GM21423 (cell line): ENCODE data around the gene KIF26B.

Experiments
- ATAC-seq: cut with Tn5 transposase; IDR thresholded peaks from one replicate; pipeline ENCODE4 v1.9.1; 2021; ENCODE audit warnings: mild to moderate bottlenecking, moderate library complexity; ENCODE audit not compliant: unreplicated experiment

Gene KIF26B

DNA sequence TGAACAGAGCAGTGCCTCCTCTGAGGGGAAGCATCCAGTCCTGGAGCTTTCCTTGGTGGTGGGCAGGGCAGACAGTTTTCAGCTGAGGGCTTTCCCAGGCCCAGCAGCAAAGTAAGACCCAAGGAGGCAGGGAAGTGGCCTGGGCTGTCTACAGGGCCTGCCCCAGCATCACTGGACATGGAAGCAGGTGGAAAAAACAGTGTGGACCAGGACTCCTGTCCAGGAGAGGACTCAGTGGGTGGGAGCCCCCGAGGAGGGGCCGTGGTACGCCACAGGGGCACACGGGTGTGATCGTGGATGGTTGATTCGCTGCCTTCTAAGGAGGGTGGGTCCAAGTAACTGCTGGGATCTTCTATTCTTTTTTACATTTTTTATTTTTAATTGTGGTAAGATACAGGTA is 387.6 kb downstream of the KIF26B start:
- no peak for ATAC-seq

DNA sequence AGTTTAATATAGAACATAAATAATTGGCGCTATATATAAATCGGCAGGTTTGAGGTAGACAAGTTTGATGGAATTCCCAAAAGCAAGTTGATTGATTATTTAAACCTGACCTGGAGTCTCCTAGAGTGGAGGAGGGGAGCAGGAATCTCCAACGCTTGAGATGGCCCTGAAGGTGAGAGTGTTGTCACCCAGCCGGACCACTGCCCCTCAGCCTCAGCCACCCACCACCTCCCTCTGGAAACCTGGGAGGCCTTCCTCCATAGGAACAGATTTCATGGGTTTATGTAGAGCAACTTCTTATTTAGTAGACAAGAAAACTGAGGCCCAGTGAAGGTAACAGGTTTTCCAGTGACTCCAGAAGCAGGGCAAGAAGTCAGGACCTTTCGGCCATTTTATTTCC is 389.5 kb downstream of the KIF26B start:
- no peak for ATAC-seq

DNA sequence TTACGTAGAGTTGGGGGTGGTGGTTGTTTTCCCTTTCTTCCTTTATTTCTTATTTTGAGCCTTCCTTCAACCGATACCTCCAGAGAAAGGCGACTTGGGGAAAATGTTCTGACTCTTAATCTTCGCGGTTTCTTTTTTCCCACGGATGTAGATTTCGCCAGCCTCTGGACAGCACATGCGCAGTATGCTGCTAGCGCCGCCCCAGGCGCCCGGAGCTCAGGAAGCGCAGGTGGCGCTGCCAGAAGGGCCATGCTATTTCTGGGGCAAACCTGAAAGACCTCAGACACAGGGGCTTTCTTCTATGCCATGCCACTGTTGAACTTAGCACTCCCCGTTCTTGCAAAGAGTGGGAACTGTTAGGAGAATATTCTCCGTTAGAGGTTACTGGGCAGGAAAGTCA is 392.1 kb downstream of the KIF26B start:
- no peak for ATAC-seq

DNA sequence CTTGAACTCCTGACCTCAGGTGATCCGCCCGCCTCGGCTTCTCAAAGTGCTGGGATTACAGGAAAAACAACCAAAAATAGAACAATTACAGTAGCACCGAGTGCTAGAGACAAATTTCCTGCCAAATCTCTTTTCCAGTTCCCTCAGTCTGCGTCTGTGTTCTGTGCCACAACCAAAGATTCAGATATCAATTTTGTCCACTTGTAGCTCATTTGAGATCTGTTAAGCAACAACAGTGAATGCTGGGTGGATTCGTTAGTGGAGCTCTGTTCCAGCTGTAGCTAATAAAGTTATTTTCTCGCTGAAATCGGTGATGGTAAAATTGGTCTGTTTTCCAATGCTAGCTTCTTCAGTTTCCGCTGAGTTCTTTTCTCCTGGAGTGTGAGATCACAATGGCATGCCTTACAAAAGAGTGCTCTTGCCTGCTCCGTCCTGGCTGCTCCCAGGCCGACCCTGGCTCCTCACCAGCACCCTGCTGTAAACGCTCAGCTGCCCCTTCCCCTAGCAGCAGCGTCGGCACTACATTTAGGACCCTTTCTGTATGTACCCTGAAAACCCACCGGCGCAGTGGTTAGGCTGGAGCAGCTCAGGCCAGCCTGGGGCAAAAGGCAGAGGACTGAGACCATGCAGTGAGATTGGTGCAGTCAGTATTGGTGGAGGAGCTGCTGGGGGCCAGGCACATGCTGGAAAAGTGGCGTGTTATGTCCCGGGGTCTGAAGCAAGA is 395.4 kb downstream of the KIF26B start:
- no peak for ATAC-seq

DNA sequence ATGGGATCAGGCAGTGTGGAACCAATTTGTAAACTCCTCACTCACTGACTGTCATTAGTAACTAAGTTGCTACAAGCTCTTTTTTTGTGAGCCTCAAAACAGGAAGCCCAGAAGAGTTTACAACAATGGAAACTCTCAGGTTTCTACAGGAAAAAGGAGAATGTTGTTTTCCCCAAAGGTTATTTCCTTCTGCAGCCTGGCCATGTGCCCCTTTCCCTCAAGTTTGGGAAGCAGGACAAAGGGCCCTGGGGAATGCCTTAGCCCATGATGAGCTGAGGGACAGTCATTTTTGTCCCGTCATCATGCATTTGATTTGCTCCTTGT is 395.9 kb downstream of the KIF26B start:
- no peak for ATAC-seq

DNA sequence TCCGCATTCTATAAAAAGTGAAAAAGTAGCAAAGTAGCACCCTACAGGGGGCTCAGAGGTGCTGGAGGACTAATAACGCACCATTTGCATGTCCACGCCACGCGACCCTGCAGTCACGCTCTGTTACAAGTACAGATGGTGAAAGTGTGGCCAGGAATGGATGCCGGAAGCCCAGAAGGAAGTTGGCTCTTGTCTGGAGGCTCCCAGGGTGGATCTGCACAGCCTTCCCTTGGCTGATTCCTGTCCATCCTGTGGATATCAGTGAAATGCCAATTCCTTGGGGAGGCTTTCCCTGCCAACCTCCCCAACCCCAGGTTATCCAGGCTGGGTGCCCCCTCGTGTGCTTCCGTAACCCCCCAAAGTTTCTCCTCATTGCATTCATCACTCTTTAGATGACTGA is 396.8 kb downstream of the KIF26B start:
- no peak for ATAC-seq

DNA sequence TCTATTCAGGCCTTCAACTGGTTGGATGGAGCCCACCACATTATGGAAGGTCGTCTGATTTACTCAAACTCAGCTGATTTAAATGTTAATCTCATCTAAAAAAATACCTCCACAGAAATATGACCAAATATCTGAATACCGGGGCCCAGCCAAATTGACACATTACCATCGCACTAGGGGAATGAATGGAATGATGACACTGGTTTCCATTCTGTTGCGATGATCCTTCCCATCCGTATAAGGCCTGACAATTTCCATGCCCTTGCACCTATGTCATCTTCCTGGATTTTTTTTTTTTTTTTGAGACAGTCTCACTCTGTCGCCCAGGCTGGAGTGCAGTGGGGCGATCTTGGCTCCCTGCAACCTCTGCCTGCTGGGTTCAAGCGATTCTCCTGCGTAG is 397.5 kb downstream of the KIF26B start:
- ATAC-seq, result no peak

DNA sequence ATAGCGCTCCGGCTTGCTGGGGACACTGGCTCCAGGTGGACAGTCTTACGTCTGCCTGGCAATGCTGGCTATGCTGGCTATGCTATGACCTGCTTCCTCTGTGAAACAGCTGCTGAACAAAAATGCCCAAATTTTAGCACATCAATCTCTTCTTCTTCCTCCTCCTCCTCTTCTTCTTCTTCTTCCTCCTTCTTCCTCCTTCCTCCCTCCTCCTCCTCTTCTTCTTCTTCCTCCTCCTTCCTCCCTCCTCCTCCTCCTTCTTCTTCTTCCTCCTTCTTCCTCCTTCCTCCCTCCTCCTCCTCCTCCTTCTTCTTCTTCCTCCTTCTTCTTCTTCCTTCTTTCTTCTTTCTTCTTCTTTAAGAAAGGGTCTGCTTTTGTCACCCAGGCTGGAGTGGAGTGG is 401.3 kb downstream of the KIF26B start:
- no peak for ATAC-seq

DNA sequence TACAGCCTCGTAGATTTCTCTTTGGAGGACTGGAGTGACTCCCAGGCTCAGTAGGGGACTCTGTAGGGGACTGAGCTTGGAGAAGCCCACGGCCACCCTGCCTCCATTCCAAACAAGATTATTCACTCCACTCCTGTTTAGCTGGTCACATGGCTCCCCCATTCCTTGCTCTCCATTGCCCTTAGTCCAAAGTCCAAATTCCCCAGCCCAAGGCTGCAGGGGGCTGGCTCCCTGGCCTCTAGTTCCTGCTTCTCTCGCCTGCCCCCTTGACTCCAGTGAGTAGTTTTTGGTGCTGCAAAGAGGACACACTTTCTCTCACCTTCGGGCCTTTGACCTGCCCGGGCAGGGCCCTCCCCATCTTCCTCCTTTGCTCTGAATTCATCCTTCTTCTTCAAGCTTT is 403.3 kb downstream of the KIF26B start:
- ATAC-seq, result no peak

DNA sequence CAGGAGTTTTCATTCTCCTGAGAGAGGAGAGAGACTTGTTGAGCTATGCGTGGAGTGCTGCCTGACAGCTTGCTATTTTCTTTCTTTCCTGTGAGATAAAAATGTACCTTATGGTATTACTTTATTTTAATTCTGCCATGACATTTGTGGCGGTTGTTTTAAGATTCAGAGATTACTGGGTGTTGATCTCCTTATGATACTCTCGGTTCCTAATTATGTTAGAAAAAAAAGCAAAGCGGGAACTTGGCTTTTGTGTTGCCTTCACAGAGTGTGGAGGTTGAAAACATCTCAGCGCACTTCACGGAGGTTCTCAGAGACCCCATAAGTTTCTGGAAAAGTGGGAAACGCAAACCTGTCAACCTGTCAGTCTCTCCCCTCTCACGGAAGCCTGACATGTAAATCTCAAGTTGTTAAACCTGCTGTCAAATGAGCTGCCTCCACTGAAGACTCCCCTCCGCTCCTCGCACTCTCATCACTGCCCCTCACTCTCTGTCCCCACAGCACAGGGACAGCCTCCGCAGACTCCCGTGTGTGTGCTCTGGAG is 405.6 kb downstream of the KIF26B start:
- ATAC-seq, result no peak

DNA sequence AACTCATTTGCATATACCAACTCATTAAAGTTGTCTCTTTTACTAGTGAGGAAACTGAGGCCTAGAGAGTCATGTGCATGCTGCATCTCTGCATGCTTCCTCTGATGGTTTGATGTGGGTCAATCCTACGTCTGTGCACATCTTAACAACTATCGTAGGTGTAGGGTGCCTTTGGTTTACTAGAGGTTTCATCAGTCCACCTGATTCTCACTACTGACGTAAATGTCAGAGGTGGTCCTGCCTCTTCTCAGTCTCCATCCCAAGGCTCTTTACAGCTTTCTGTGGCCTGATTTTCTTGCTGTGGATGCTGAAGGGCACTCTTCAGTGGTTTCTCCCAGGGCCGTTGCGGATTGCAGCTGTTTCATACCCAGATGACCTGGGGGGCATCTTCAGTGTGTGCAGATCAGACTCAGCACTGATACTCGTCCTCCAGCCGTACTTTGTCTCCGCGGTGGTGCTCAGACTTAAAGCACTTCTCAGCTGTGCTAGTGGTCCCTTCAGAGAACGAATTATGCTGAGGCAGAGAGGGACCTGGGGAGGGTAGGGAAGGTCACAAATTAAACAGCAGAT is 407.0 kb downstream of the KIF26B start:
- no peak for ATAC-seq

DNA sequence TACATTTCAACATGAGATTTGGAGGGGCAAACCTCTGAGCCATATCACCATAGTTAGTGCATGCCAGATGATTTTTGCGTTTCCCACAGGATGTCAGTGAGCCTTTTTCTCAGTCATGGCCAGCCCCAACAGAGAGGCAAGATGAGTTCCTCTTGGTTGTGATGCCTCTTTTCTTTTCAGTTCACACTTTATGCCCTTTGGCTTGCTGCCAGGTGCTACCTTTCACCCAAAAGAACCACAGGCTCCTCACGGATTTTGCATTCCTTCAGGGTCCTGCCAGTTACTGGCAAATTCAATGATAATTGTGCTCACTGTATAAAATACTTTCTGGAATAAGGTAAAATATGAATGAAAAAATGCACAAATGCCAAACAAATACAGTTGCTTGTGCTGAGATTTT is 411.3 kb downstream of the KIF26B start:
- ATAC-seq, result no peak

DNA sequence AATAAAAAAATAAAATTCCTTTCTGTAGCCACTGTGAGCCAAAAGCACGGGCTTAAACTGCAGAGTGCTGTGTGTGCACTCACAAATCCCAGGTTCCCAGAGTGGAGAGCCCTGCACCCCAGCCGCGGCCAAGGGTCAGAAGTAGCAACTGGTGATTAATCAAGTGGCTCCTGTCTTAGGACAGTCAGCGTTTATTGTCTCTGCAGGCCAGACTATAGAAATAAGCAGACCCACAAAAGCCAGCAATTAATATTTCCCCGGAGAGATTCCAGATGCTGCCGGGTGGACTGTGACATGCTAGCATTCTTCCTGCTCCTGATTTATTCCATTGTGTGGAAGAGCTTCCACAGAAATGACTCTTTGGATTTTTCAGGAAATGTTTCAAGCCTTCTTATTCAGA is 412.2 kb downstream of the KIF26B start:
- ATAC-seq, result no peak

DNA sequence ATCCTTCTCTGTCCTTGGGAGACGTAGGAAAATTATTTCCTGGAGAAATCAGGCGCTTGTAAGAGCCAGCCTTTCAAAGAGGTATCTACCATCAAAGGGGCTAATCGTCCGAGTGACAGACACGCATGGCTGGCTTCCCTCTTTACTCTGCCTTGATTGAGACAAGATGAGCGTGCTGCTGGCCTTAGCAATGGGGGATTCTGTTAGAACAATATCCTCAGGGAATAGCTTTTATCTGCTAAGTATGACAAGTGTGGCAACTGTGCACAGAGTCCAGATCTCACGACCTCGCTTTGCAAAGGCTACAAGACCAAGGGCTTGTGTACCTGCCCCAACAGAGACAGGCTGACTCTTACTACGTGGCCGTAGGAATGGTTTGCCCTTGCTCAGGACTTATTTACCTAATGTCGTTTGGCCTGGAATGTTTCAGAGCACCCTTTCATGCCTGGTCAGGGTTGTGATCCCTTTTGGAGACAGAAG is 417.1 kb downstream of the KIF26B start:
- no peak for ATAC-seq

DNA sequence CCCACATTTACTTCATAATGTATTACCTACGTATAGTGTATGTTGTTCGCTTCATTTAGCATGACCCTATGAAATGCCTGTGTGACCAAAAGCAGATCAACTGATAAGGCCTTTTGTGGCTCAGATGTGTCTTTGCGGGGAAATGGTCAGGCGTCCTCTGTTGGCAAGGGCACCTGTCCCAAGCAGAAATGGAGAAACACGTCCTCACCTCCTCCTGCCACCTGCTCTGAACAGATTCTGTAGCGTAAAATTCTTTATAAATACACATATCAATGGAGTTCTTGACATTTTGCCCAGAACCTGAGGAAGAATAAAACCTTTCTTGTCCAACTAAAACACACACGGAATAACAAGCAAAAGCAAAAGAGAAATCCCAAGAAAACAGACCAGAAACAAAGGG is 417.9 kb downstream of the KIF26B start:
- no peak for ATAC-seq

DNA sequence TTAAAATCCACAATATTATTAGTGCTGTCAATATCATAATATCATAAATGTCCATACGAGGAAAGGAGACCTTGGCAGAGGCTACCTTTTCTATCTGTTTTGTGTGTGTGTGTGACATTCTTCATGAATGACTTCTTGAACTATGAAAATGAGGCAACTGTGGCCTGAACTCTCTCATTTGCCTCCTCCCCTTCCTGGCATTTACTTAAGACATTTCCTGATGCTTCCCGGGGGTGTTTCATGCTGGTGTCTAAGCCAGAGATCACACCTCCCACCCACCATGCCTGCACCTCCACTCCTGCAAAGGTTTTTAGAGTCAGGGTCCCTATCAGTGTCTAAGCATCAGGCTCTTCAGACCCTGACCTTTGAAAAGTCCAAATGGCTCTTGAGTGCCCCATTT is 420.9 kb downstream of the KIF26B start:
- ATAC-seq, result no peak

DNA sequence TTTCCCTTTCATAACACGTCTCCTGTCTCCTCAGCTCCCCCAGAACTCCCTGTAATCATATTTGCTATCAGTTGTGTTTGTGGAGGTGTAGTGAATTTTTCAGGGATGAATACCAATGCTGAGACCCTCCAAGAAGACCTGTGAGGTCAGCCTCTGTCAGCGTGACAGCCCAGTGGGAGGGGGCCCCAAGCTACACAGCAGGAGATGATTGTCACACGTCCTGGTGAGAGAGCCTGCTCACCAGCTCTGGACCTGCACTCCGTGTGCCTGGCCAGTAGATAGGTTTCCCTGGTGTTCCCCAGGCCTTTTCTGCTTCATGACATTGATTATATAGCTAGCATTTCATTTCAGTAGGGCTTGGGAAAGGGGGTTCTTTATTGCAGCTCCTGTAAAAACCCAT is 421.5 kb downstream of the KIF26B start:
- ATAC-seq, result no peak

DNA sequence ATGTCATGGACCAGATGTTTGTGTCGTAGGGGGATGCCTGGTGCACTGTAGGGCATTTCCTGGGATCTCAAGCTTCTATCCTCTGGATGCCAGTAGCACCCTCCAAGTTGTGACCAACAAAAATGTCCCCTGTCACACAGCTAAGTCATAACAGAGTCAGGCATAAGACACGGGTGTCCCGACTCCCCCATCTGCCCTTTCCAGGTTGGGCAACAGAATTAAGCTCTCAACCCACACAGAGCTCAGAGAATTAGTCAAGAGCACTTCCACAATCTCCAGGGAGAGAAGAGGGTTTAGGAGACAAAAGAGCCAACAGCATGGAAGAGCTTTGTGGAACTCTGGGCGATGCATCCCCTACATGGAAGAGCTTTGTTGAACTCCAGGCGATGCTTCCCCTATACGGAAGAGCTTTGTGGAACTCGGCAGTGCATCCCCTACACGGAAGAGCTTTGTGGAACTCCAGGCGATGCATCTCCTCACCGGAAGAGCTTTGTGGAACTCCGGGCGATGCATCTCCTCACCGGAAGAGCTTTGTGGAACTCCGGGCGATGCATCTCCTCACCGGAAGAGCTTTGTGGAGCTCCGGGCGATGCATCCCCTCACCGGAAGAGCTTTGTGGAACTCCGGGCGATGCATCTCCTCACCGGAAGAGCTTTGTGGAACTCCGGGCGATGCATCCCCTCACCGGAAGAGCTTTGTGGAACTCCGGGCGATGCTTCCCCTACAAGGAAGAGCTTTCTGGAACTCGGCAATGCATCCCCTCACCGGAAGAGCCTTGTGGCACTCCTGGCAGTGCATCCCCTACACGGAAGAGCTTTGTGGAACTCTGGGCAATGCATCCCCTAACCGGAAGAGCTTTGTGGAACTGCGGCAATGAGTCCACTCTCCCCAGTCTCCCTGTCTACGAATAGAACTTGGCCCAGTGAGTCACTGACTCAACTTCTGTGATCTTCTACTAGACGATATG is 422.7 kb downstream of the KIF26B start:
- no peak for ATAC-seq

DNA sequence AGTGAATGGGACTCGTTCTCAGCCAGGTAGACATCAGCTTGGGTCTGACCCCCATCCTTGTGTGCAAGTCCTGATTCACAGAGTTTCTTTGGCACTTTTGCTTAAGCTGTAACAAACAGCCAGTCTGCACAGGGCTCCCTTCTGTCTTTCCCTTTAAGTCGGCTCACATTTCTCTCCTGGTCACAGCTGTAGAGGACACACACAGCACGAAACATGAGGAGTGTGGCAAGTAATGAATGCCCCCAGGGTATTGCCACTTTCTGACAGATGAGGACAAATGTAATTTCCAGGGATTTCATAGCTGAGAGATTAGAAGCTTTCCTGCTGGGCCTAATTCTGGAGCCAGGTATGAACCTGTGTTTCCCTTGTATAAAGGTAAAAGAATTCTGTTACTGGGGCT is 423.5 kb downstream of the KIF26B start:
- ATAC-seq, result no peak

DNA sequence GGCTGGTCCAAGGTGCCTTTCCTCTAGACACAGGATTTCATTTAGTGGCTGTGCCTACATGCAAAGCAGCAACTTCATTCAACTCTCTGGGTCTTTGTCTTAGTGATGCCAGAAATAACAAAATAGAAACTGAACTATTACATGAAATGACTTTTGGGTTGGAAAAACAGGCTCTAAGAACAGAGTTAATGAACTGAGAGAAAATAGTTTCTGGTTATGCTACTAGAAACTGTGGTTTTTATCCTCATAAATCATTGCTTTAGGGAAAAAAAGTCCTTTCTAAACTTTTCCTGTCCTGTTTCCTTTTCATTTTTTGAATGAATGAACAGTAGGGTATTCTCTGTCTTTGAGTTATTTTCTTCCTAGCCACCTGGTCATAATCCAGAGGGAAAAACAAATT is 424.0 kb downstream of the KIF26B start:
- ATAC-seq, result no peak

DNA sequence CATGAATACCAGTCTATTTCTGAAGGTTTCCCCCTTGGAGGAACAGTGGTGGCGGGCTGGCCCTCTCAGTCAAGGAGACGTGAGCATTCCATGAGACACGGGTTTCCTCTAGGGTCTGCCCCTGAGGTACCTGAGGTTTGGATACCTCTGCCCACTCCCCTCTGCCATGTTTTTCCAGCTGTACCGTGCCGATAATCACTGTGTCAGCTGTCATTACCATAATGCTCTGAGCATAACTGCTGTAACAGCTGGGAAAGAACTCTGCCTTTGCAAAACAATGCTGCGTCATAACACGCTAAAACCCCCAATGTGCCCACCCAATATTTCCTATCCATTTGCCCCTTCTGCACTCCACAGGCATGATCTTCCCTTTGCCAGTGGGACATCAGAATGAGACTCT is 425.1 kb downstream of the KIF26B start:
- no peak for ATAC-seq

DNA sequence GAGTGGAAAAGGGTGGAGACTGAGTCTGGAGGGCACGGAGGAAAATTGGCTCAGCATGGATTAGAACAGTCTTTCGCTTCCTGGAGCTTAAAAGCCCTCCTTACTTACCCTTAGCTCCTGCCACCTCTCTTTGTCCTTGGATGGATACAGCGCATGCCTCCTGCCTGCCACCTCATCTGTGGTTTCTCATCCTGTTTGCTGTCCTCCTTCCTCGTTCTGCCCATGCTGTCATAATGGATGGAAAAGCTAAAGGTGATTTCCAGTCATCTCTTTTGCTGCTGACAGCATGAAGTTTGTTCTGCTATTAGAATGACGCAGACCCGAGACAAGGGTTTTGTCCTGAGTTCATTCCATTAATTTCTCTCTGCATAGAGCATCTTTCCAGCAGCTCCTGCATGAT is 425.9 kb downstream of the KIF26B start:
- ATAC-seq, result no peak
